A549 (cell line): ENCODE data around the gene PTPRK.

Experiments
- CHD2 ChIP-seq: fragments of 150-350 bp; IDR thresholded peaks from 2 replicates; pipeline ENCODE4 v1.6.1; 2014; ENCODE audit warnings: low read length; ENCODE audit not compliant: partially characterized antibody
- CTCF ChIP-seq: fragments of >200 bp; sonication (Bioruptor Twin); formaldehyde crosslinking; IDR thresholded peaks from 3 replicates; pipeline ENCODE4 v1.5.1; 2016
- E2F6 ChIP-seq: IDR thresholded peaks from 2 replicates; pipeline ENCODE4 v1.6.1; 2012; ENCODE audit warnings: low read depth, borderline replicate concordance
- EP300 ChIP-seq, 2 experiments: fragments of >200 bp; sonication (Bioruptor Twin); formaldehyde crosslinking; IDR thresholded peaks; 2 replicates in 1 of 2; 3 replicates in 1 of 2; pipeline ENCODE4 v1.6.1; 2016 to 2017
- HDAC2 ChIP-seq: fragments of 200-600 bp; sonication (generic); IDR thresholded peaks from 2 replicates; pipeline ENCODE4 v1.6.1; 2016
- MYC ChIP-seq: IDR thresholded peaks from 2 replicates; pipeline ENCODE4 v1.6.1; 2012; ENCODE audit warnings: mild to moderate bottlenecking, inconsistent platforms, low read length, improper control_type of control experiment, borderline replicate concordance
- NR3C1 ChIP-seq: fragments of >200 bp; sonication (Bioruptor Twin); formaldehyde crosslinking; IDR thresholded peaks from 3 replicates; pipeline ENCODE4 v1.6.1; 2017
- POLR2A ChIP-seq: IDR thresholded peaks from 2 replicates; pipeline ENCODE4 v1.6.1; 2012; ENCODE audit warnings: mild to moderate bottlenecking, low read length
- RAD21 ChIP-seq, 2 experiments: fragments of >200 bp in 1 of 2; sonication (Bioruptor Twin) in 1 of 2; formaldehyde crosslinking in 1 of 2; IDR thresholded peaks in 1 of 2; conservative IDR thresholded peaks in 1 of 2; 2 replicates in 1 of 2; 3 replicates in 1 of 2; pipeline ENCODE4 v1.6.1; 2012 to 2018; ENCODE audit warnings: inconsistent platforms in 1 of 2
- SMC3 ChIP-seq: fragments of >200 bp; sonication (Bioruptor Twin); formaldehyde crosslinking; IDR thresholded peaks from 3 replicates; pipeline ENCODE4 v1.6.1; 2018; ENCODE audit warnings: inconsistent platforms
- SREBF2 ChIP-seq: fragments of 450-650 bp; IDR thresholded peaks from 2 replicates; pipeline ENCODE4 v1.6.1; 2014; ENCODE audit warnings: mild to moderate bottlenecking, moderate library complexity
- USF2 ChIP-seq: fragments of 450-650 bp; IDR thresholded peaks from 2 replicates; pipeline ENCODE4 v1.6.1; 2014; ENCODE audit warnings: antibody characterized with exemption
- ZC3H11A ChIP-seq: fragments of 450-650 bp; IDR thresholded peaks from 2 replicates; pipeline ENCODE4 v1.6.1; 2014; ENCODE audit warnings: antibody characterized with exemption, mild to moderate bottlenecking
- ZSCAN20 ChIP-seq: fragments of 250-450 bp; sonication (Bioruptor Pico); IDR thresholded peaks from 2 replicates; pipeline ENCODE4 v1.8.0; 2022; ENCODE audit warnings: mild to moderate bottlenecking, moderate library complexity

- TF ChIP-seq CTCF: no peak
- TF ChIP-seq ZC3H11A: no peak
- TF ChIP-seq USF2: no peak
- no peak for TF ChIP-seq POLR2A
- TF ChIP-seq EP300 (IDR thresholded peaks at IDR 0.05): no peak
- TF ChIP-seq E2F6: no peak
- TF ChIP-seq MYC: no peak
- no peak for TF ChIP-seq HDAC2
- TF ChIP-seq NR3C1: no peak
- no peak for TF ChIP-seq SREBF2
- TF ChIP-seq CHD2: no peak
- no peak for TF ChIP-seq ZSCAN20 (CRISPR knock-in tag)
- no peak for TF ChIP-seq RAD21 (conservative IDR thresholded peaks at IDR 0.05 in 1 of 2, IDR thresholded peaks at IDR 0.05 in 1 of 2)
- no peak for TF ChIP-seq SMC3
These were observed 449.2 kb downstream of the PTPRK start for GRCh38 chr6:128071212-128071611.
